Measurements from ENCODE around the gene GRIN2B.

The GRIN2B gene

GRCh38 chr12:13992106-13992505 lies 10.7 kb upstream of the GRIN2B start:
- H3K4me3 ChIP-seq (ENCODE audit: low read length), result no peak overlapping the region
- no peak for DNase-seq (ENCODE audit: low read depth)
- TF ChIP-seq, protein P1, sequence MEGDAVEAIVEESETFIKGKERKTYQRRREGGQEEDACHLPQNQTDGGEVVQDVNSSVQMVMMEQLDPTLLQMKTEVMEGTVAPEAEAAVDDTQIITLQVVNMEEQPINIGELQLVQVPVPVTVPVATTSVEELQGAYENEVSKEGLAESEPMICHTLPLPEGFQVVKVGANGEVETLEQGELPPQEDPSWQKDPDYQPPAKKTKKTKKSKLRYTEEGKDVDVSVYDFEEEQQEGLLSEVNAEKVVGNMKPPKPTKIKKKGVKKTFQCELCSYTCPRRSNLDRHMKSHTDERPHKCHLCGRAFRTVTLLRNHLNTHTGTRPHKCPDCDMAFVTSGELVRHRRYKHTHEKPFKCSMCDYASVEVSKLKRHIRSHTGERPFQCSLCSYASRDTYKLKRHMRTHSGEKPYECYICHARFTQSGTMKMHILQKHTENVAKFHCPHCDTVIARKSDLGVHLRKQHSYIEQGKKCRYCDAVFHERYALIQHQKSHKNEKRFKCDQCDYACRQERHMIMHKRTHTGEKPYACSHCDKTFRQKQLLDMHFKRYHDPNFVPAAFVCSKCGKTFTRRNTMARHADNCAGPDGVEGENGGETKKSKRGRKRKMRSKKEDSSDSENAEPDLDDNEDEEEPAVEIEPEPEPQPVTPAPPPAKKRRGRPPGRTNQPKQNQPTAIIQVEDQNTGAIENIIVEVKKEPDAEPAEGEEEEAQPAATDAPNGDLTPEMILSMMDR (conservative IDR thresholded peaks at IDR 0.05; ENCODE audit: low read length), result no peak

DNA sequence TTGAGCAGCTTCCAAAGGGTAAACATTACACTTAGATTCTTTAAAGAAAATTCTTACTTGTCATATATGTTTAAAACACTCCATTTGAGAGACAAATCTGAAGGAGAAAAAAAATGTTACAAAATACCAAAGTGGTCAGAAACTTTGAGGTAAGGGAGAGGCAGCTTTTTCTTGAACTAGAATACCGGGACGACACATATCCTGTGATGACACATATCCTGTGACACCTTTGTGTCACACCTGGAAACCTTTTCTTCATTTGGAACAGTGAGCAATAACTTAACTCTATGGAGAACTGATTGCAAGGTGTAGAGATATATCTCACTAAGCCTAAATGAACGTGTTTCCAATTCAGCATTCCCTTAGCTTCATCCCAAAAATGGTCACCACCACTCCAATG lies 4.6 kb upstream of the GRIN2B start:
- TF ChIP-seq, protein P1 (conservative IDR thresholded peaks at IDR 0.05; ENCODE audit: low read length), result no peak
- DNase-seq (ENCODE audit: low read depth), result no peak
- H3K4me3 ChIP-seq (ENCODE audit: low read length), result no peak overlapping the region

DNA sequence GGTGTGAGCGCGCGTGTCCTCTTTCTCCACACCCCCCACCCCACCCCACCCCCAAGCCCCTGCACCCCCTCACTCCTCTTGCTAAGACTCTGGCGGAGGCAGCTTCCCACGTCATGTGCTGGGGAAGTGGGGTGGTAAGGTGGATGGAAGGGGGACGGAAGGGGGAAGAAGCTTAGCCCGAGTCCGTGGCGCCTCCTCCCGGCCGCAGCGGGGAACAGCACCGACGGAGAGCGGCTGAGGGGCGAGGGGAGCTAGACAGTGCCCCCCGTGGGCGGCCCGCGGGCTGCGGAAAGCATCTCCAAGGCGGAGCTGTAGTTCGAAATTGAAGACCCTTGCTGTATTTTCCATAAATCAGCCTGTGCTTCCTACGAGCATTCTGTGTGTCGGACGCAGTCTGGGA lies 588 bp upstream of the GRIN2B start:
- no peak for DNase-seq (ENCODE audit: low read depth)
- H3K4me3 ChIP-seq (ENCODE audit: low read length), result no peak overlapping the region
- TF ChIP-seq, protein P1 (conservative IDR thresholded peaks at IDR 0.05; ENCODE audit: low read length), result no peak

- no peak for DNase-seq (ENCODE audit: low read depth)
- no peak overlapping the region for H3K4me3 ChIP-seq (ENCODE audit: low read length)
- TF ChIP-seq, protein P1 (conservative IDR thresholded peaks at IDR 0.05; ENCODE audit: low read length), result no peak
These were observed 685 bp downstream of the GRIN2B start for GRCh38 chr12:13980538-13981295.

- H3K4me3 ChIP-seq (ENCODE audit: low read length), result no peak overlapping the region
- TF ChIP-seq, protein P1 (conservative IDR thresholded peaks at IDR 0.05; ENCODE audit: low read length), result no peak
- DNase-seq (ENCODE audit: low read depth), result no peak
These were observed 1.5 kb downstream of the GRIN2B start for GRCh38 chr12:13979772-13980378.

- no peak for DNase-seq (ENCODE audit: low read depth)
- no peak overlapping the region for H3K4me3 ChIP-seq (ENCODE audit: low read length)
- TF ChIP-seq, protein P1 (conservative IDR thresholded peaks at IDR 0.05; ENCODE audit: low read length), result no peak
These were observed 2.5 kb downstream of the GRIN2B start for GRCh38 chr12:13978876-13979275.

GRCh38 chr12:13976880-13977279 lies 4.5 kb downstream of the GRIN2B start:
- no peak overlapping the region for H3K4me3 ChIP-seq (ENCODE audit: low read length)
- TF ChIP-seq, protein P1 (conservative IDR thresholded peaks at IDR 0.05; ENCODE audit: low read length), result no peak
- DNase-seq (ENCODE audit: low read depth), result no peak
